K562 (cell line): ENCODE results near the gene NAV2. TPM values are rescaled to one million over a fixed set of nuclear protein-coding genes. Genes with fewer than 3 reads are reported as not detected.

Experiments
- ARNT ChIP-seq, 2 experiments: fragments of 450-650 bp; IDR thresholded peaks; 2 replicates each; pipeline ENCODE4 v1.6.1; 2016; ENCODE audit warnings: mild to moderate bottlenecking in 1 of 2
- ATF1 ChIP-seq, 2 experiments: fragments of 450-650 bp in 1 of 2; IDR thresholded peaks; 2 replicates each; pipeline ENCODE4 v1.6.1; 2016; ENCODE audit warnings: missing compliant biosample characterization in 1 of 2, missing genetic modification characterization in 1 of 2
- BACH1 ChIP-seq: fragments of 200-800 bp; sonication (Bioruptor generic); IDR thresholded peaks from 2 replicates; pipeline ENCODE4 v1.6.1; 2016; ENCODE audit warnings: missing genetic modification characterization, missing compliant biosample characterization
- BHLHE40 ChIP-seq: IDR thresholded peaks from 2 replicates; pipeline ENCODE4 v1.6.1; 2011; ENCODE audit warnings: low read length, improper control_type of control experiment
- CBFB ChIP-seq: sonication (generic); formaldehyde crosslinking; IDR thresholded peaks from 2 replicates; pipeline ENCODE4 v1.4.0; 2020; ENCODE audit warnings: mild to moderate bottlenecking, missing genetic modification reagents
- CHAMP1 ChIP-seq: fragments of 450-650 bp; IDR thresholded peaks from 2 replicates; pipeline ENCODE4 v1.6.1; 2016; ENCODE audit warnings: mild to moderate bottlenecking
- EGR1 ChIP-seq: fragments of 450-650 bp; conservative IDR thresholded peaks from 2 replicates; pipeline ENCODE4 v1.6.1; 2017; ENCODE audit warnings: mild to moderate bottlenecking
- HIVEP1 ChIP-seq: fragments of 250-450 bp; sonication (Bioruptor Pico); IDR thresholded peaks from 2 replicates; pipeline ENCODE4 v1.4.0; 2020; ENCODE audit warnings: mild to moderate bottlenecking
- MEIS2 ChIP-seq: fragments of 450-650 bp; IDR thresholded peaks from 2 replicates; pipeline ENCODE4 v1.6.1; 2014; ENCODE audit warnings: mild to moderate bottlenecking; ENCODE audit not compliant: partially characterized antibody
- MIER1 ChIP-seq: fragments of 450-650 bp; IDR thresholded peaks from 2 replicates; pipeline ENCODE4 v1.6.1; 2016; ENCODE audit warnings: antibody characterized with exemption, mild to moderate bottlenecking, low read depth
- NFYB ChIP-seq: IDR thresholded peaks from 2 replicates; pipeline ENCODE4 v1.6.1; 2011; ENCODE audit warnings: mild to moderate bottlenecking, moderate library complexity; ENCODE audit not compliant: insufficient read length; ENCODE audit errors: extremely low read depth
- NR4A1 ChIP-seq, 2 experiments: fragments of 250-450 bp in 1 of 2; fragments of 450-650 bp in 1 of 2; sonication (Bioruptor Pico) in 1 of 2; IDR thresholded peaks; 2 replicates each; pipeline versions ENCODE4 v1.4.0 to v1.6.1; 2016 to 2020; ENCODE audit warnings: mild to moderate bottlenecking in 2 of 2, missing compliant biosample characterization in 1 of 2, missing genetic modification characterization in 1 of 2, moderate library complexity in 1 of 2
- POLR2H ChIP-seq: IDR thresholded peaks from 2 replicates; pipeline ENCODE4 v1.6.1; 2016; ENCODE audit warnings: missing genetic modification characterization, low read depth, mild to moderate bottlenecking, control low read depth, missing compliant biosample characterization, moderate library complexity
- RAD51 ChIP-seq: fragments of 450-650 bp; IDR thresholded peaks from 2 replicates; pipeline ENCODE4 v1.7.1; 2016; ENCODE audit warnings: low read depth, mild to moderate bottlenecking, borderline replicate concordance
- SAFB2 ChIP-seq: fragments of 200-400 bp; formaldehyde crosslinking; IDR thresholded peaks from 2 replicates; pipeline ENCODE4 v1.6.1; 2018; ENCODE audit warnings: borderline replicate concordance, low read length, low read depth, moderate library complexity; ENCODE audit not compliant: severe bottlenecking
- TEAD4 ChIP-seq, 2 experiments: sonication (generic) in 1 of 2; formaldehyde crosslinking in 1 of 2; IDR thresholded peaks; 2 replicates each; pipeline versions ENCODE4 v1.6.1 to v1.8.0; 2012 to 2022; ENCODE audit warnings: borderline replicate concordance in 1 of 2, inconsistent platforms in 1 of 2, low read length in 1 of 2, mild to moderate bottlenecking in 1 of 2, missing genetic modification reagents in 1 of 2
- TRIM28 ChIP-seq: fragments of 450-650 bp; IDR thresholded peaks from 2 replicates; pipeline ENCODE4 v1.6.1; 2017
- ZBTB7A ChIP-seq: IDR thresholded peaks from 2 replicates; pipeline ENCODE4 v1.6.1; 2011; ENCODE audit warnings: low read depth, mild to moderate bottlenecking, low read length, moderate library complexity, borderline replicate concordance; ENCODE audit not compliant: control insufficient read depth
- ZEB2 ChIP-seq: fragments of 450-650 bp; IDR thresholded peaks from 2 replicates; pipeline ENCODE4 v1.6.1; 2016
- ZFP30 ChIP-seq: fragments of 250-450 bp; sonication (Bioruptor Pico); IDR thresholded peaks from 2 replicates; pipeline ENCODE4 v1.8.0; 2022; ENCODE audit warnings: moderate library complexity, mild to moderate bottlenecking, inconsistent platforms, borderline replicate concordance
- ZNF23 ChIP-seq: fragments of 250-450 bp; sonication (Bioruptor Pico); IDR thresholded peaks from 2 replicates; pipeline ENCODE4 v1.4.0; 2020; ENCODE audit warnings: mild to moderate bottlenecking
- ZNF512 ChIP-seq: IDR thresholded peaks from 2 replicates; pipeline ENCODE4 v1.6.1; 2016; ENCODE audit warnings: missing genetic modification characterization, missing compliant biosample characterization
- ZNF696 ChIP-seq: fragments of 250-450 bp; sonication (Bioruptor Pico); conservative IDR thresholded peaks from 2 replicates; pipeline ENCODE4 v1.4.0; 2020; ENCODE audit warnings: mild to moderate bottlenecking, moderate library complexity
- ZNF707 ChIP-seq: fragments of 250-450 bp; sonication (Bioruptor Pico); conservative IDR thresholded peaks from 2 replicates; pipeline ENCODE4 v1.8.0; 2022; ENCODE audit warnings: inconsistent platforms, mild to moderate bottlenecking, moderate library complexity
- polyA plus RNA-seq, 8 experiments: library from polyadenylated mRNA; depleted of rRNA in 4 of 8; stranded (reverse) in 5 of 8; unstranded in 3 of 8; fragments of >200 nt; fragmentation: Nextera tagmentation in 2 of 8; fragmentation: Illumina TruSeq in 1 of 8; extraction: Ambion mirVana in 2 of 8; extraction: Trizol in 1 of 8; gene quantifications; 2 replicates each; pipeline versions ENCODE4 v1.2.1 to v1.2.3, GENCODE V29; 2011 to 2014; ENCODE audit warnings: inconsistent platforms in 1 of 8, missing spikeins in 1 of 8
- total RNA-seq, 7 experiments: library from RNA; depleted of rRNA in 6 of 7; stranded (reverse); fragments of >200 nt in 6 of 7; fragmentation: Illumina TruSeq in 2 of 7; extraction: Trizol in 2 of 7; gene quantifications; 2 replicates each; pipeline versions ENCODE4 v1.2.1 to v1.2.3, GENCODE V29; 2011 to 2021; ENCODE audit warnings: low replicate concordance in 1 of 7

The NAV2 gene
- total and polyA plus RNA-seq, 9 of the 15 experiments (the other 6 are each of a cell fraction or from before 2014, with no cell fraction given) = 0.03 to 0.35 (median 0.05) TPM

- no peak for TF ChIP-seq POLR2H (tag)
- no peak for TF ChIP-seq TRIM28
- TF ChIP-seq ZFP30 (CRISPR knock-in tag) = no peak
- TF ChIP-seq RAD51 = no peak
- TF ChIP-seq NFYB = peak; percentile 20
- no peak for TF ChIP-seq ZNF23
- TF ChIP-seq ZNF512 (tag) = no peak
- TF ChIP-seq TEAD4 (IDR thresholded peaks at IDR 0.05; ENCODE audit: low read length) = peak; percentile 38; the same call in 1 of the 2 replicates
- no peak for TF ChIP-seq TEAD4 (CRISPR knock-in tag; IDR thresholded peaks at IDR 0.05; ENCODE audit: borderline replicate concordance)
- no peak for TF ChIP-seq ZNF696 (CRISPR knock-in tag)
- TF ChIP-seq ZEB2 = no peak
- TF ChIP-seq ARNT (IDR thresholded peaks at IDR 0.05) = no peak
- no peak for TF ChIP-seq ZBTB7A
- TF ChIP-seq NR4A1 (CRISPR knock-in tag; IDR thresholded peaks at IDR 0.05) = no peak
- no peak for TF ChIP-seq NR4A1 (tag; IDR thresholded peaks at IDR 0.05)
- TF ChIP-seq HIVEP1 (CRISPR knock-in tag) = no peak
- TF ChIP-seq MIER1 = no peak
- no peak for TF ChIP-seq CHAMP1
- no peak for TF ChIP-seq SAFB2
- no peak for TF ChIP-seq ATF1 (CRISPR knock-in tag; IDR thresholded peaks at IDR 0.05)
- no peak for TF ChIP-seq ATF1 (tag; IDR thresholded peaks at IDR 0.05)
- TF ChIP-seq CBFB (CRISPR knock-in tag) = no peak
- no peak for TF ChIP-seq BACH1 (tag)
- TF ChIP-seq EGR1 = peak; percentile 59
- peak; percentile 39; the same call in 1 of the 2 replicates for TF ChIP-seq BHLHE40
- TF ChIP-seq MEIS2 = peak; percentile 96
- TF ChIP-seq ZNF707 (CRISPR knock-in tag) = no peak
These were observed 2.0 kb downstream of the NAV2 start (continued) for GRCh38 chr11:19714387-19715363.
